Measurements from ENCODE around the gene VRTN. TPM values are rescaled to one million over a fixed set of nuclear protein-coding genes. Genes with fewer than 3 reads are reported as not detected.

Gene VRTN, protein sequence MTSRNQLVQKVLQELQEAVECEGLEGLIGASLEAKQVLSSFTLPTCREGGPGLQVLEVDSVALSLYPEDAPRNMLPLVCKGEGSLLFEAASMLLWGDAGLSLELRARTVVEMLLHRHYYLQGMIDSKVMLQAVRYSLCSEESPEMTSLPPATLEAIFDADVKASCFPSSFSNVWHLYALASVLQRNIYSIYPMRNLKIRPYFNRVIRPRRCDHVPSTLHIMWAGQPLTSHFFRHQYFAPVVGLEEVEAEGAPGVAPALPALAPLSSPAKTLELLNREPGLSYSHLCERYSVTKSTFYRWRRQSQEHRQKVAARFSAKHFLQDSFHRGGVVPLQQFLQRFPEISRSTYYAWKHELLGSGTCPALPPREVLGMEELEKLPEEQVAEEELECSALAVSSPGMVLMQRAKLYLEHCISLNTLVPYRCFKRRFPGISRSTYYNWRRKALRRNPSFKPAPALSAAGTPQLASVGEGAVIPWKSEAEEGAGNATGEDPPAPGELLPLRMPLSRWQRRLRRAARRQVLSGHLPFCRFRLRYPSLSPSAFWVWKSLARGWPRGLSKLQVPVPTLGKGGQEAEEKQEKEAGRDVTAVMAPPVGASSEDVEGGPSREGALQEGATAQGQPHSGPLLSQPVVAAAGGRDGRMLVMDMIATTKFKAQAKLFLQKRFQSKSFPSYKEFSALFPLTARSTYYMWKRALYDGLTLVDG
- not detected in 2 replicates for total RNA-seq

GRCh38 chr14:74348241-74348734, at the start of gene VRTN:
TSS of gene VRTN (plus strand) at chr14:74348471. CDS start at chr14:74356784, 8,313 bp downstream.

GRCh38 chr14:74302634-74303569, 45.4 kb upstream of the VRTN start, which contains the start of gene ABCD4:
TSS of gene ABCD4 (minus strand) at chr14:74302934. CDS start at chr14:74302912, 22 bp downstream.

Other genes starting within 250 kb of the VRTN start
- not detected in 2 replicates for gene VSX2, start 109.0 kb upstream of the VRTN start, total RNA-seq
- gene ABCD4, start 45.5 kb upstream of the VRTN start, total RNA-seq = 33.7 and 35.8 TPM in 2 replicates
- gene SYNDIG1L, start 77.7 kb downstream of the VRTN start, total RNA-seq = not detected in 2 replicates
- 160 and 185 TPM in 2 replicates for gene NPC2, start 144.8 kb downstream of the VRTN start, total RNA-seq
- gene ISCA2, start 145.3 kb downstream of the VRTN start, total RNA-seq = 9.4 and 11.1 TPM in 2 replicates